Panc1 (cell line): Measurements from ENCODE around the gene SDK1.
"Not testable (repeated sequence)": the region's sequence is repeated elsewhere in the genome, so short reads cannot be mapped to it uniquely, and the experiment has no call there.

ENCODE experiments used
- CTCF ChIP-seq: fragments of 450-650 bp; IDR thresholded peaks from 2 replicates; pipeline ENCODE4 v1.5.1; 2017; ENCODE audit warnings: mild to moderate bottlenecking
- POLR2AphosphoS5 ChIP-seq: IDR thresholded peaks from 2 replicates; pipeline ENCODE4 v1.6.1; 2012; ENCODE audit warnings: mild to moderate bottlenecking, low read depth, low read length, moderate library complexity
- REST ChIP-seq, 2 experiments: IDR thresholded peaks; 2 replicates each; pipeline ENCODE4 v1.6.1; 2011 to 2012; ENCODE audit warnings: low read depth in 2 of 2, control low read depth in 1 of 2, low read length in 1 of 2, mild to moderate bottlenecking in 1 of 2, moderate library complexity in 1 of 2; ENCODE audit not compliant: insufficient read depth in 1 of 2
- SIN3A ChIP-seq: IDR thresholded peaks from 2 replicates; pipeline ENCODE4 v1.6.1; 2012; ENCODE audit warnings: low read depth, mild to moderate bottlenecking, low read length, moderate library complexity, borderline replicate concordance; ENCODE audit not compliant: insufficient read depth
- TCF7L2 ChIP-seq: IDR thresholded peaks from 2 replicates; pipeline ENCODE4 v1.6.1; 2011; ENCODE audit warnings: mild to moderate bottlenecking, low read depth, low read length, inconsistent platforms

- not testable (repeated sequence) for TF ChIP-seq CTCF; POLR2AphosphoS5; SIN3A; REST (IDR thresholded peaks at IDR 0.05; ENCODE audit: insufficient read depth in 1 of 2, low read depth in 2 of 2, low read length in 1 of 2); TCF7L2
Observed at GRCh38 chr7:4094158-4094557, 793.1 kb downstream of the SDK1 start.
